Endothelial cell (in vitro differentiated cells): ENCODE data around the gene SLBP. TPM values are rescaled to one million over a fixed set of nuclear protein-coding genes. Genes with fewer than 3 reads are reported as not detected.

ENCODE experiments used
- DNase-seq: peaks from one replicate; pipeline ENCODE4 v3.0.0; 2021; ENCODE audit warnings: low spot score
- H3K27ac Mint-ChIP-seq: one replicate; pipeline ENCODE4 v1.8.0; 2021; ENCODE audit warnings: mixed read lengths, inconsistent platforms; ENCODE audit not compliant: unreplicated experiment
- H3K27me3 Mint-ChIP-seq: one replicate; pipeline ENCODE4 v1.8.0; 2021; ENCODE audit warnings: mild to moderate bottlenecking, moderate library complexity, mixed read lengths, inconsistent platforms; ENCODE audit not compliant: unreplicated experiment
- H3K36me3 Mint-ChIP-seq: one replicate; pipeline ENCODE4 v1.8.0; 2021; ENCODE audit warnings: mild to moderate bottlenecking, low read depth, mixed read lengths, inconsistent platforms; ENCODE audit not compliant: unreplicated experiment
- H3K4me1 Mint-ChIP-seq: one replicate; pipeline ENCODE4 v1.8.0; 2021; ENCODE audit warnings: mild to moderate bottlenecking, mixed read lengths, inconsistent platforms; ENCODE audit not compliant: unreplicated experiment
- H3K4me3 Mint-ChIP-seq: one replicate; pipeline ENCODE4 v1.8.0; 2021; ENCODE audit warnings: mild to moderate bottlenecking, mixed read lengths, inconsistent platforms; ENCODE audit not compliant: unreplicated experiment
- H3K9me3 Mint-ChIP-seq: one replicate; pipeline ENCODE4 v1.8.0; 2021; ENCODE audit warnings: mixed read lengths, inconsistent platforms; ENCODE audit not compliant: unreplicated experiment
- CTCF ChIP-seq: fragments of 200-600 bp; sonication (generic); IDR thresholded peaks from one replicate; pipeline ENCODE4 v1.5.0; 2021; ENCODE audit warnings: antibody characterized with exemption; ENCODE audit not compliant: unreplicated experiment
- total RNA-seq: library from RNA; stranded (reverse); fragmentation: NEBNext Ultra II Directional; extraction: Animal tissue kit (Norgen Biotek cat#: 25700); gene quantifications from one replicate; pipeline ENCODE4 v1.2.1, GENCODE V29; 2021; ENCODE audit not compliant: unreplicated experiment

The SLBP gene
- total RNA-seq, 1 donor from 2014 or later: 33.2 TPM

DNA sequence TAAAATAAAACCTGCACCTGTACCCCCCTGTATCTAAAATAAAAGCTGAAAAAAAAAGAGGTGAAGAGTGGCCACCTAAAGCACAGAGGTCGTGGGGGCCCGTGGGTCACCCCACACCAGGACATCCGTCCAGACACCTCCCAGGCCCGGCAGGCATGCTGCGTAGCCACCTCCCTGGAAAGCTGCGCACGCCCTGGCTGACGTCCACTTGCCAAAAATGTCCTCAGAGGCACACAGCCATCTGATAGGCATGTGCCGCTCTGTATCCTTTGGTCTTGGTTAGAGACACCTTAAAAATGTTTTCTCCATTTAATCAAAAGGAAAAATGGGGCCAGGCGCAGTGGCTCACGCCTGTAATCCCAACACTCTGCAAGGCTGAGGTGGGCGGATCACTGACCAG is 45.7 kb downstream of the SLBP start:
- DNase-seq: no peak
- Mint-ChIP-seq H3K36me3 (no peaks in the 10 kb centered on the region), H3K27me3 (peaks cover 3% of the 10 kb centered on the region), H3K9me3 (no peaks in the 10 kb centered on the region), H3K27ac (no peak overlapping the region), H3K4me3 (no peak overlapping the region), H3K4me1 (peaks cover 3% of the 10 kb centered on the region)
- TF ChIP-seq CTCF: no peak

GRCh38 chr4:1664141-1664540 is 48.0 kb downstream of the SLBP start:
- H3K4me3 Mint-ChIP-seq: no peak overlapping the region
- H3K27me3 Mint-ChIP-seq: peaks cover 3% of the 10 kb centered on the region
- peaks cover 3% of the 10 kb centered on the region for H3K4me1 Mint-ChIP-seq
- no peak for TF ChIP-seq CTCF
- no peak overlapping the region for H3K27ac Mint-ChIP-seq
- no peak for DNase-seq
- H3K9me3 Mint-ChIP-seq: no peaks in the 10 kb centered on the region
- no peaks in the 10 kb centered on the region for H3K36me3 Mint-ChIP-seq

DNA sequence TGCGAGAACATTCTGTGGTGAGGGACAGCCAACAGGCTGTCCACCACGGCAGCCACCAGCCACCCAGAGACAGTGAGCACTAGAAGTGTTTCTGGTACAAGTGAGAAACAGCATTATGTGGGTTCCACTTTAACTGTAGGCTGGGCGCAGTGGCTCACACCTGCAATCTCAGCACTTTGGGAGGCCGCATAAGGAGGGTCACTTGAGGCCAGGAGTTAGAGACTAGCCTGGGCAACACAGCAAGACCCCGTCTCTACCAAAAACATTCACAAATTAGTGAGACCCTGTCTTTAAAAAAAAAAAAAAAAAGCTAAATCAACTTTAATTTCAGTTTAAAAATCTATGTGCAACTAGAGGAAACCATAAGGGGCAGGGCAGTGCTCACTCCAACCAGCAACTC is 48.6 kb downstream of the SLBP start:
- H3K36me3 Mint-ChIP-seq: no peaks in the 10 kb centered on the region
- H3K27ac Mint-ChIP-seq: no peak overlapping the region
- H3K4me1 Mint-ChIP-seq: no peaks in the 10 kb centered on the region
- TF ChIP-seq CTCF: no peak
- no peaks in the 10 kb centered on the region for H3K27me3 Mint-ChIP-seq
- H3K9me3 Mint-ChIP-seq: no peaks in the 10 kb centered on the region
- no peak overlapping the region for H3K4me3 Mint-ChIP-seq
- DNase-seq: no peak

DNA sequence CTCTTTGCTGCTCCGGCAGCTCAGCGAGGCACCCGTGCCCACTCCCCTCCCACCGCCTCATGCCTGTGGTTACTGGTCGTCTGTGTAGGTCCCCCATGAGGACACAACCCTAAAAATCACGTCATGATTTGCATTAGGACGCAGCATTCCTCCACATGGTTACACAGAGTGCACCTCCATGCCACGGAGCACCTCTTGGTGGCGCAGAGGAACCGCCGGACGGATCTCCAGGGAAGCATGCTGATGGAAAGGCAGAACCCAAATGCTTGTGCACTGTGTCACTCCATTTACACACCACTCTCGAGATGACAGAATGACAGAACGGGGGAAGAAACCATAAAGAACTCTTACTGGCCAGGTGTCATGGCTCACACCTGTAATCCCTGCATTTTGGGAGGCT is 50.4 kb downstream of the SLBP start:
- H3K9me3 Mint-ChIP-seq: no peaks in the 10 kb centered on the region
- no peak overlapping the region for H3K4me3 Mint-ChIP-seq
- TF ChIP-seq CTCF: no peak
- no peaks in the 10 kb centered on the region for H3K27me3 Mint-ChIP-seq
- H3K4me1 Mint-ChIP-seq: no peaks in the 10 kb centered on the region
- no peaks in the 10 kb centered on the region for H3K36me3 Mint-ChIP-seq
- H3K27ac Mint-ChIP-seq: no peak overlapping the region
- DNase-seq: no peak

DNA sequence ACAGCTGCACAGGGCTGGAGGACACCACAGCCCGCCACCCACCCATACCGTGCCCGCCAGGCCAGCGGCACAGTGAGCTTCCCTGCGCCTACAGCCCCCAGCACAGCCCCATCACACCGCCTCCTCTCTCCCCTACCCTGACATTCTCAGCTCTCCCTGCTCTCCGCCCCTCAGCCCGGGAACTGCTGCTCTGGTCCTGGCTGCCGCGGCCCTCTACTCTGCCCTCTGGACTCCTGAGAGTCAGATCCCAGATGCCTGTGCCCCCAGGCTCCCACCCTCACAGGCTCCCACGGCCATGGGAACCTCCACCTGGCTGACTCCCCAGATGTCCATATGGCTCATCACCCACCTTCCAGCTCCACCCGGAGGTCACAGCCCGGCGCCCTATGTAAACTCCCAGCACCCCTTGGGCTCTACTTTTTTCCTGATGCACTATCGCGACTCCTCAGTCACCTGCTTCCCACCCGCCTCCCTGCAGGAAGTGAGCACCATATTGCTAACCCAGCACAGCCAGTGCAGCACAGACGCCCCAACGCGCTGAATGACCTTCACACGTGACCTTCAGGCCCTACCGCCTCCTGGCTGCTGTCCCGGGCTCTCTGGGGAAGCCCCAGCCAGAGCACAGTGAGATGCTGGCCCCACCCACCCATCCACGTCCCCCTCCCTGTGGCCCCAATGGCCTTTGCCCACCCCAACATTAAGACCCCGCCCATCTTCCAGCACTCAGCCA is 51.0 kb downstream of the SLBP start:
- Mint-ChIP-seq H3K4me1 (no peaks in the 10 kb centered on the region), H3K36me3 (no peaks in the 10 kb centered on the region), H3K27me3 (no peaks in the 10 kb centered on the region), H3K9me3 (no peaks in the 10 kb centered on the region), H3K4me3 (no peak overlapping the region), H3K27ac (no peak overlapping the region)
- DNase-seq: no peak
- TF ChIP-seq CTCF: no peak
